Mesothelial cell of epicardium (in vitro differentiated cells): ENCODE measurements around the gene ACOX2. TPM values are rescaled to one million over a fixed set of nuclear protein-coding genes. Genes with fewer than 3 reads are reported as not detected.

Source experiments
- DNase-seq, 2 experiments: peaks; one replicate each; pipeline ENCODE4 v3.0.0; 2021; ENCODE audit warnings: low spot score in 2 of 2; ENCODE audit not compliant: unreplicated experiment in 2 of 2
- H3K27ac Mint-ChIP-seq: 2 replicates; pipeline ENCODE4 v1.8.0; 2021; ENCODE audit warnings: mixed read lengths
- H3K27me3 Mint-ChIP-seq: 2 replicates; pipeline ENCODE4 v1.8.0; 2021; ENCODE audit warnings: low read depth, mixed read lengths
- H3K36me3 Mint-ChIP-seq: 2 replicates; pipeline ENCODE4 v1.8.0; 2021; ENCODE audit warnings: mixed read lengths
- H3K4me1 Mint-ChIP-seq: 2 replicates; pipeline ENCODE4 v1.8.0; 2021; ENCODE audit warnings: mixed read lengths
- H3K4me3 Mint-ChIP-seq: 2 replicates; pipeline ENCODE4 v1.8.0; 2021; ENCODE audit warnings: mild to moderate bottlenecking, moderate library complexity, mixed read lengths
- H3K9me3 Mint-ChIP-seq: 2 replicates; pipeline ENCODE4 v1.8.0; 2021; ENCODE audit warnings: mixed read lengths
- total RNA-seq: library from RNA; stranded (reverse); gene quantifications from 3 replicates; pipeline ENCODE4 v1.2.1, GENCODE V29; 2021
- TF ChIP-seq, protein P1 (sequence below): fragments of 200-600 bp; sonication (generic); IDR thresholded peaks from one replicate; pipeline ENCODE4 v1.5.0; 2021; ENCODE audit warnings: antibody characterized with exemption; ENCODE audit not compliant: unreplicated experiment

The ACOX2 gene
- total RNA-seq, 1 donor from 2014 or later = 31.0 TPM

DNA sequence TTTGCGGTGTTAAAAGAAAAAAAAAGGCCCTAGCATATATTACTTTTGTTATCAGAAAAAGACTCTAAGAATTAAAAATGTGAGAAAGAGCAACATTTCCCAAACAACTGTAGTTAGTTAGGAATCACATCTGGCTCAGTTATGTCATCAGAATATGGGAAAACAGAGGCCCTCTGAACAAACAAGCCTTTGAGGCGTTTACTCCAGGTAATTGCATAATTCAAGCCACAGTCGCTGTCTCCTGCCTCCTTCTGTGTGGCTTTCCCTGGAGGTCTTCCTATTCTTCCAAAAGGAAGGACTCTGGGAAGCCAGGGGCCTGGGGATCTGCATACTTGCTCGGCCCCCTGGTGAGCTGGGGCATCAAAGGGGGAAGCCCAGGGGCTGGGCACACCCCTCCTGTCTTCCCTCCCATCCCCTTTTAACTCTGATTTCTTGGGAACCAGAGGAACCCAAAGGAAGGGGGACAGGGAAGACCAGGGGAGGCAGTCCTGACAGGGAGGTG, 43.9 kb upstream of the ACOX2 start:
- Mint-ChIP-seq H3K4me3 (no peak overlapping the region), H3K4me1 (peaks cover 20% of the 10 kb centered on the region), H3K9me3 (no peaks in the 10 kb centered on the region), H3K36me3 (no peaks in the 10 kb centered on the region), H3K27ac (no peak overlapping the region), H3K27me3 (peaks cover 73% of the 10 kb centered on the region)
- TF ChIP-seq, protein P1, sequence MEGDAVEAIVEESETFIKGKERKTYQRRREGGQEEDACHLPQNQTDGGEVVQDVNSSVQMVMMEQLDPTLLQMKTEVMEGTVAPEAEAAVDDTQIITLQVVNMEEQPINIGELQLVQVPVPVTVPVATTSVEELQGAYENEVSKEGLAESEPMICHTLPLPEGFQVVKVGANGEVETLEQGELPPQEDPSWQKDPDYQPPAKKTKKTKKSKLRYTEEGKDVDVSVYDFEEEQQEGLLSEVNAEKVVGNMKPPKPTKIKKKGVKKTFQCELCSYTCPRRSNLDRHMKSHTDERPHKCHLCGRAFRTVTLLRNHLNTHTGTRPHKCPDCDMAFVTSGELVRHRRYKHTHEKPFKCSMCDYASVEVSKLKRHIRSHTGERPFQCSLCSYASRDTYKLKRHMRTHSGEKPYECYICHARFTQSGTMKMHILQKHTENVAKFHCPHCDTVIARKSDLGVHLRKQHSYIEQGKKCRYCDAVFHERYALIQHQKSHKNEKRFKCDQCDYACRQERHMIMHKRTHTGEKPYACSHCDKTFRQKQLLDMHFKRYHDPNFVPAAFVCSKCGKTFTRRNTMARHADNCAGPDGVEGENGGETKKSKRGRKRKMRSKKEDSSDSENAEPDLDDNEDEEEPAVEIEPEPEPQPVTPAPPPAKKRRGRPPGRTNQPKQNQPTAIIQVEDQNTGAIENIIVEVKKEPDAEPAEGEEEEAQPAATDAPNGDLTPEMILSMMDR = no peak
- no peak for DNase-seq

DNA sequence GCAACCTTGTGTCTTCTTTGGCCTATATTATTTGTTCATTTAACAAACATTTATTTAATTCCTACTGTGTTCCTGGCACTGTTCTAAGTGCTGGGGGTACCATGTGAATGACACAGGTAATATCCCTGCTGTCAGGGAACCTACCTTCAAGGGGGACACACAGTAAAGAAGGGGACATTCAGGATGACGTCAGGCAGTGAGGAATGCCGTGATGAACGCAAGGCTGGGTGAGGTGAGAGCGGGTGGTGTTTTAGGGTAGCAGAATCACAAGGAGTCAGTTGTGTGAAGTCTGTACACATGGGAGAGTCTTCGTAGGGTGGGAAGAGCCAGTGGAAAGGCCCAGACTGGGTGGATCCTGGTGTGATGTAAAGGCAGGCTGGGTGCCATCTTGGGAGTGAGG, 41.9 kb upstream of the ACOX2 start:
- H3K9me3 Mint-ChIP-seq = no peaks in the 10 kb centered on the region
- DNase-seq = no peak
- no peak overlapping the region for H3K27ac Mint-ChIP-seq
- no peak overlapping the region for H3K4me3 Mint-ChIP-seq
- H3K36me3 Mint-ChIP-seq = no peaks in the 10 kb centered on the region
- TF ChIP-seq, protein P1 = no peak
- H3K4me1 Mint-ChIP-seq = peaks cover 10% of the 10 kb centered on the region
- H3K27me3 Mint-ChIP-seq = peaks cover 53% of the 10 kb centered on the region

DNA sequence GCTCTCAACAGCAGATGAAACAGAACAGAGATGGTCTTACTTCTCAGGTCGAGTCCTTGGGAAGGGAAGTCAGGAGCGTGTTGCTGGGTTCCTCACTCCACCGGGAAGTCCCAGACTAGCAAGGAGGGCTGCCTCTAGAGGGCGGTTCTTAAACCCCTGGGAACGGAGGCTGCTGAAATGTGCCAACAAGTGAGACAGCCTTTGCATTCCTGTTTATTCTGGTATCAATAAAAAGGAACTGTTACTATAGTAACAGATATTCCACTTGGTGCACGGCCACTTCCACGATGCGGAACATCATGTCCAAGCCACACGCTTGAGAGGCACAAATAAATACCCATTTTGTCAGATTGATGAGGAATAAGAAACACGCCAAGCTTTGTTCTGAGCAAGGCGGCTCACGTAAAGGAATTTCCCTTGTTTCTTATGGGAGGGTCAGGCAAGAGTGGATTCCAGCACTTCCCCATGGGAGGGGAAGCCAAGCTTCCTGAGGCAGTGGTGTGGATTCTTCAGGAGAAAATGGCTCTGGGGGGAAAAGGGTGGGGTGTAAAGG, 40.4 kb upstream of the ACOX2 start, which contains the start of gene FAM107A:
Gene FAM107A (minus strand): TSS at position 123 of the 553 bp plus-strand sequence. CDS start 7,531 bp downstream, outside the sequence.
- DNase-seq = no peak
- peaks cover 40% of the 10 kb centered on the region for H3K27me3 Mint-ChIP-seq
- H3K4me1 Mint-ChIP-seq = peaks cover 10% of the 10 kb centered on the region
- TF ChIP-seq, protein P1 = no peak
- peaks cover under 1% of the 10 kb centered on the region for H3K9me3 Mint-ChIP-seq
- H3K27ac Mint-ChIP-seq = no peak within 1 kb of the TSS
- no peaks in the 10 kb centered on the region for H3K36me3 Mint-ChIP-seq
- H3K4me3 Mint-ChIP-seq = no peak within 1 kb of the TSS

DNA sequence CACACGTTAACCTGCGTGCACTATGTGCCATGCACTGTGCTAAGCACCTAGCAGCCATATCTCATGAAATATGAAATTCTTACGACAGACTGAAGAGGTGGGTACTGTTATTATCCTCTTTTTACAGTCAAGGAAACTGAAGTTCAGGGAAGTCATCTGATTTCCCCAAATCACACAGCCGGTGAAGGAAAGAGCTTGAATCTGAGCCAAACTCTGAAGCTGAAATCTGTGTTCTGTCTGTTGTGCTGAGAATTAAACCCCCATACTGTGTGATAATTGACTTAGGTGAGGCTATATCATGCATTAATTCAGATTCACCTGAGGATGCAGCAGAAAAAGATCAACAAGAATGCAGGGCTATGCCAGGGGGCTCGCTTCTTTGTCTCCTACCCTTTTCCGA, 39.7 kb upstream of the ACOX2 start:
- TF ChIP-seq, protein P1 = no peak
- Mint-ChIP-seq H3K27ac (no peak overlapping the region), H3K9me3 (peaks cover 7% of the 10 kb centered on the region), H3K27me3 (peaks cover 34% of the 10 kb centered on the region), H3K36me3 (no peaks in the 10 kb centered on the region), H3K4me3 (no peak overlapping the region), H3K4me1 (peaks cover 8% of the 10 kb centered on the region)
- DNase-seq = no peak

DNA sequence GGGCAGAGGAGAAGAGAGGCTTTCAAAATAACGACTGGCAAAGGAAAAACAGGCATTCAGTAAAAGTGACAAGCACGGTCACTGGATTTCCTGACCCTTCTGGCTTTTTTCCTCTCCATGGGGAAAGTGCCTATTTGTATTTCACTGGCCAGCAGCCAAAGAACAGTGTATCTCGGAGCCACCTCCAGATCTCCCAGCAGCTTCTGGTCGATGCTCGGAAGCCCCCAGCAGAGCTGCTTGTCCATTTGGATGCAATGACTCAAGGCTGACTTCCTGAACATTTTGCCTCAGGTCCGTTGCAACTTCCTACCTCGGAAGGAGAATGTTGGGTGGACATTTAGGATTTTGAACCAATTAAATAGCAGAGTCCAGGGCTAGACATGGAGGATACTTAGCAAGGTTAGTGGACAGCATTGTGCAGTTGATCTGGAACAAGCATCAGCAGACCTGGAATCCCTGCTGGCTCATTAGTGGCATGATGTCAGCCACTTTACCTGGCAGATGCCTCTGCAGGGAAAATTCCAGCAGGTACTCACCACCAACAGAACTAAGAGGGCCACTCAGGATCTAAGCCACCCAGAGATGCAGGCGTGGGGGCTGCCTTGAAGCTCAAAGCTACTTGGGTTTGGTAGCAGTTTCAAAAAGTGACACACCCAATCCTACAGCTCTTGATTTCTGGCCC, 39.1 kb upstream of the ACOX2 start:
- TF ChIP-seq, protein P1 = no peak
- no peak for DNase-seq
- H3K4me3 Mint-ChIP-seq = no peak overlapping the region
- H3K27me3 Mint-ChIP-seq = peaks cover 28% of the 10 kb centered on the region
- no peaks in the 10 kb centered on the region for H3K36me3 Mint-ChIP-seq
- H3K27ac Mint-ChIP-seq = no peak overlapping the region
- peaks cover 10% of the 10 kb centered on the region for H3K9me3 Mint-ChIP-seq
- H3K4me1 Mint-ChIP-seq = peaks cover 3% of the 10 kb centered on the region
